ENCODE data around the gene PRKG1.
"Not testable (repeated sequence)": the region's sequence is repeated elsewhere in the genome, so short reads cannot be mapped to it uniquely, and the experiment has no call there.

The PRKG1 gene

GRCh38 chr10:51532044-51532443 is 457.8 kb downstream of the PRKG1 start:
- DNase-seq: no peak

- no peak for DNase-seq
These were observed 468.6 kb downstream of the PRKG1 start for GRCh38 chr10:51542853-51543252.

GRCh38 chr10:51544933-51545332 is 470.6 kb downstream of the PRKG1 start:
- no peak for DNase-seq

GRCh38 chr10:51547941-51548340 is 473.7 kb downstream of the PRKG1 start:
- no peak for DNase-seq

- no peak for DNase-seq
These were observed 478.6 kb downstream of the PRKG1 start for GRCh38 chr10:51552879-51553278.

- no peak for DNase-seq
These were observed 490.7 kb downstream of the PRKG1 start for GRCh38 chr10:51564896-51565510.

GRCh38 chr10:51567271-51567670 is 493.0 kb downstream of the PRKG1 start:
- DNase-seq: no peak

- no peak for DNase-seq
These were observed 495.2 kb downstream of the PRKG1 start for GRCh38 chr10:51569467-51569866.

- no peak for DNase-seq
These were observed 500.2 kb downstream of the PRKG1 start for GRCh38 chr10:51574248-51575048.

GRCh38 chr10:51581196-51581595 is 506.9 kb downstream of the PRKG1 start:
- DNase-seq: not testable (repeated sequence)

- no peak for DNase-seq
These were observed 509.7 kb downstream of the PRKG1 start for GRCh38 chr10:51583976-51584375.

- no peak for DNase-seq
These were observed 511.5 kb downstream of the PRKG1 start for GRCh38 chr10:51585742-51586141.

- DNase-seq: peak; percentile 5
These were observed 514.7 kb downstream of the PRKG1 start for GRCh38 chr10:51588984-51589383.

GRCh38 chr10:51590818-51591217 is 516.5 kb downstream of the PRKG1 start:
- DNase-seq: no peak

GRCh38 chr10:51596695-51597094 is 522.4 kb downstream of the PRKG1 start:
- no peak for DNase-seq

- DNase-seq: no peak
These were observed 525.4 kb downstream of the PRKG1 start for GRCh38 chr10:51599647-51600046.

GRCh38 chr10:51602326-51602725 is 528.0 kb downstream of the PRKG1 start:
- no peak for DNase-seq

- no peak for DNase-seq
These were observed 530.3 kb downstream of the PRKG1 start for GRCh38 chr10:51604579-51604978.

- DNase-seq: no peak
These were observed 532.7 kb downstream of the PRKG1 start for GRCh38 chr10:51606825-51607462.

- no peak for DNase-seq
These were observed 533.2 kb downstream of the PRKG1 start for GRCh38 chr10:51607463-51607835.

GRCh38 chr10:51608211-51608610 is 533.9 kb downstream of the PRKG1 start:
- DNase-seq: no peak

GRCh38 chr10:51615764-51616298 is 541.5 kb downstream of the PRKG1 start:
- no peak for DNase-seq

- no peak for DNase-seq
These were observed 543.4 kb downstream of the PRKG1 start for GRCh38 chr10:51617576-51618235.
